HL-60 (cell line): ENCODE data around the gene EBF3.

ENCODE experiments used
- GABPA ChIP-seq: IDR thresholded peaks from 2 replicates; pipeline ENCODE4 v1.6.1; 2012; ENCODE audit warnings: low read depth
- POLR2AphosphoS5 ChIP-seq: IDR thresholded peaks from 2 replicates; pipeline ENCODE4 v1.6.1; 2012; ENCODE audit warnings: low read depth
- SPI1 ChIP-seq: IDR thresholded peaks from 2 replicates; pipeline ENCODE4 v1.6.1; 2012; ENCODE audit warnings: low read depth, mild to moderate bottlenecking, borderline replicate concordance
- TF ChIP-seq, protein P1 (sequence below): IDR thresholded peaks from one replicate; pipeline ENCODE4 v1.5.1; 2011; ENCODE audit warnings: low read length, control low read depth, inconsistent platforms; ENCODE audit not compliant: insufficient read depth

DNA sequence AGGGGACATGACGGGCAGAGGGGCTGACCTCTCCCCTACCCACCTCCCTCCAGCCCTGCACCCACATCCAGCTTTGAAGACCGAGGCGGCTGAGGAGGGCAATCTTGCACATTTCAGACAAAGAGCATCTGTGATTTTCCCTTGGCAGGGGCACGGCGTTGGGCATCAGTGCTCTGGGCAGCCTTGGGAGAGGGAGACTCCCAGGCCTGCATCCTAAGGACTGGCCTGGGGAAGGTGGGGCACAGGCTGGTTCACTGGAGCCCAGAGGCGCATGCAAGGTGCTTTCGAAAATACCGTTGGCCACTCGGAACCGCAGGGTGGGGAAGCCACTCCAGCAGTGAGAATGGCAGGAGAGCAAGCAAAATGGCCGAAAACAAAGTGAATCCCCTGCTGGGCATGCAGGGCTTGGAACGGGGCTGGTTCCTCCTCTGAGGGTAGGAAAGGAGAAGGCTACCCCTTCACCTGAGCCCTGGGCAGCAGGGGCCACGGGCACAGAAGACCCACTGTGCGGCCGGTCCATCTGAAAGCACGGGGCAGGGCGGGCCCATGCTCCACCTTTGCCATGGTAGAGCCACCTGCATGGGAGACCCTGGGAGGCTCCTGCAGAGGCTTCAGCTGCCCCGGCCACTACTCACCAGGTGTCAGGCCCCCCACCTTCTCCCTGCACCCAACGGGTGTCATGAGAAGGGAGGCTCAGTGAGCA lies 49.8 kb downstream of the EBF3 start:
- TF ChIP-seq, protein P1, sequence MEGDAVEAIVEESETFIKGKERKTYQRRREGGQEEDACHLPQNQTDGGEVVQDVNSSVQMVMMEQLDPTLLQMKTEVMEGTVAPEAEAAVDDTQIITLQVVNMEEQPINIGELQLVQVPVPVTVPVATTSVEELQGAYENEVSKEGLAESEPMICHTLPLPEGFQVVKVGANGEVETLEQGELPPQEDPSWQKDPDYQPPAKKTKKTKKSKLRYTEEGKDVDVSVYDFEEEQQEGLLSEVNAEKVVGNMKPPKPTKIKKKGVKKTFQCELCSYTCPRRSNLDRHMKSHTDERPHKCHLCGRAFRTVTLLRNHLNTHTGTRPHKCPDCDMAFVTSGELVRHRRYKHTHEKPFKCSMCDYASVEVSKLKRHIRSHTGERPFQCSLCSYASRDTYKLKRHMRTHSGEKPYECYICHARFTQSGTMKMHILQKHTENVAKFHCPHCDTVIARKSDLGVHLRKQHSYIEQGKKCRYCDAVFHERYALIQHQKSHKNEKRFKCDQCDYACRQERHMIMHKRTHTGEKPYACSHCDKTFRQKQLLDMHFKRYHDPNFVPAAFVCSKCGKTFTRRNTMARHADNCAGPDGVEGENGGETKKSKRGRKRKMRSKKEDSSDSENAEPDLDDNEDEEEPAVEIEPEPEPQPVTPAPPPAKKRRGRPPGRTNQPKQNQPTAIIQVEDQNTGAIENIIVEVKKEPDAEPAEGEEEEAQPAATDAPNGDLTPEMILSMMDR: no peak
- TF ChIP-seq GABPA (no peak), POLR2AphosphoS5 (no peak), SPI1 (no peak)
